Measurements from ENCODE around the gene LBR. TPM values are rescaled to one million over a fixed set of nuclear protein-coding genes. Genes with fewer than 3 reads are reported as not detected.

Gene LBR
- total and polyA plus RNA-seq, 2 experiments from 2014 or later: 22.0 to 27.0 TPM

DNA sequence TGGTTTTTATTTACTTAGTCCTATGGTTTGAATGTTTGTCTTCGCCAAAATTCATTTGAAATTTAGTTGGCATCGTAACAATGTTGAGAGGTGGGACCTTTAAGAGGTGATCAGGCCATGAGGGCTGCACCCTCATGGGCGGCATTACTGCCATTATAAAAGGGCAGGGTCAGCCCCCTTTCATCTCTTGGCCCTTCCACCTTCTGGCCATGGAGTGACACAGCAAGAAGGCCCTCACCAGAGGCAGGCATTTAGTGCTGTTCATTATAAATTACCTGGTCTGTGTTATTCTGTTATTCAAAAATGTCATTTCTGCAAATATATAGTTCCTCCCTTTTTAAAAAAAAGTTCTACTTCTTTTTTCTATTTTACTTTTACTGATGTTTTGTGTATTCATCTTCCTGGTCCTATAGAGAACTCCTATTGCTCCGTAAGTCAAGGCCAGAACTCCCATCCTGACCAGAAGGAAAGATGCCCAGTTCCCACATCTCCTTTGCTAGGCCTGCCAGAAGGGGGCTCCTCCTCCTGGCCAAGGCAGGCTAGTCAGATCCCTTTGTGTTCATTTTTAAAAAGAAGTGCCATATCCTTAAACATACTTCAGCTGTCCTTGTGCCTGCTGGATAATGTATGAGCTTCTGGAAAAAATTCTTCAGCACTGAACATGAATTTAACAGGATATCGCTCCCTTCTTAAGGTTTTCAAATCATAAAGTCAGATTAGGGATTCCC, 10.0 kb upstream of the LBR start:
- no peaks in the 10 kb centered on the region for H3K36me3 ChIP-seq
- peak in 1 of 2 donors; percentile 74 for DNase-seq (ENCODE audit: low read depth in 1 of 2, low spot score in 1 of 2)
- no peaks in the 10 kb centered on the region for H3K4me1 ChIP-seq (ENCODE audit: low read depth)
- H3K27me3 ChIP-seq: no peaks in the 10 kb centered on the region
- H3K4me3 ChIP-seq: no peak overlapping the region
- TF ChIP-seq, protein P1, sequence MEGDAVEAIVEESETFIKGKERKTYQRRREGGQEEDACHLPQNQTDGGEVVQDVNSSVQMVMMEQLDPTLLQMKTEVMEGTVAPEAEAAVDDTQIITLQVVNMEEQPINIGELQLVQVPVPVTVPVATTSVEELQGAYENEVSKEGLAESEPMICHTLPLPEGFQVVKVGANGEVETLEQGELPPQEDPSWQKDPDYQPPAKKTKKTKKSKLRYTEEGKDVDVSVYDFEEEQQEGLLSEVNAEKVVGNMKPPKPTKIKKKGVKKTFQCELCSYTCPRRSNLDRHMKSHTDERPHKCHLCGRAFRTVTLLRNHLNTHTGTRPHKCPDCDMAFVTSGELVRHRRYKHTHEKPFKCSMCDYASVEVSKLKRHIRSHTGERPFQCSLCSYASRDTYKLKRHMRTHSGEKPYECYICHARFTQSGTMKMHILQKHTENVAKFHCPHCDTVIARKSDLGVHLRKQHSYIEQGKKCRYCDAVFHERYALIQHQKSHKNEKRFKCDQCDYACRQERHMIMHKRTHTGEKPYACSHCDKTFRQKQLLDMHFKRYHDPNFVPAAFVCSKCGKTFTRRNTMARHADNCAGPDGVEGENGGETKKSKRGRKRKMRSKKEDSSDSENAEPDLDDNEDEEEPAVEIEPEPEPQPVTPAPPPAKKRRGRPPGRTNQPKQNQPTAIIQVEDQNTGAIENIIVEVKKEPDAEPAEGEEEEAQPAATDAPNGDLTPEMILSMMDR (IDR thresholded peaks at IDR 0.05; ENCODE audit: low read depth, low read length): peak; percentile 80
- no peaks in the 10 kb centered on the region for H3K9me3 ChIP-seq (ENCODE audit: low read depth)
- H3K27ac ChIP-seq: no peak overlapping the region

GRCh38 chr1:225435957-225436392, 8.1 kb upstream of the LBR start:
- no peaks in the 10 kb centered on the region for H3K4me1 ChIP-seq (ENCODE audit: low read depth)
- H3K4me3 ChIP-seq: no peak overlapping the region
- no peaks in the 10 kb centered on the region for H3K36me3 ChIP-seq
- DNase-seq (ENCODE audit: low read depth in 1 of 2, low spot score in 1 of 2): no peak
- H3K9me3 ChIP-seq (ENCODE audit: low read depth): no peaks in the 10 kb centered on the region
- no peak overlapping the region for H3K27ac ChIP-seq
- no peaks in the 10 kb centered on the region for H3K27me3 ChIP-seq
- TF ChIP-seq, protein P1 (IDR thresholded peaks at IDR 0.05; ENCODE audit: low read depth, low read length): no peak

GRCh38 chr1:225435487-225435886, 7.6 kb upstream of the LBR start:
- Histone ChIP-seq H3K4me1 (ENCODE audit: low read depth) (no peaks in the 10 kb centered on the region), H3K9me3 (ENCODE audit: low read depth) (no peaks in the 10 kb centered on the region), H3K27me3 (no peaks in the 10 kb centered on the region), H3K27ac (no peak overlapping the region), H3K4me3 (no peak overlapping the region), H3K36me3 (no peaks in the 10 kb centered on the region)
- TF ChIP-seq, protein P1 (IDR thresholded peaks at IDR 0.05; ENCODE audit: low read depth, low read length): no peak
- DNase-seq (ENCODE audit: low read depth in 1 of 2, low spot score in 1 of 2): no peak

DNA sequence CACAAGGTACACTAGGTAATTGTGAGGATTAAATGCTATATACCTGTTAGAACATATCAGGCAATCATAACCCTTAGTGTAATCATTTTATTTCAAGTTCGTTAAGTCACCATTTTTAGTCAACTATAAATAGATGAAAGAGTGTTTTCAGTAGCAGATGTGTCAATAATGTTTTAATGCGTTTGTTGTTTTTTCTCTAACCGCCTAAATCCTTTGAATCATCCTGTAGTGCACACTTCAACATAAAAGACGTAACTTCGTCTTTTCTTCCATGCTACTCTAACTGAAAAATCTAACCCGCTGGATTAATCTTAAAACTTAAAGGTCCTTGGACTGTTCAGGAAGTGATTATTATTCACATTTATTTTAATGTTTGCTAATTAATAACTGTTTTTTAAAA, 7.2 kb upstream of the LBR start:
- Histone ChIP-seq H3K36me3 (no peaks in the 10 kb centered on the region), H3K9me3 (ENCODE audit: low read depth) (no peaks in the 10 kb centered on the region), H3K4me3 (no peak overlapping the region), H3K27me3 (no peaks in the 10 kb centered on the region), H3K4me1 (ENCODE audit: low read depth) (no peaks in the 10 kb centered on the region), H3K27ac (no peak overlapping the region)
- DNase-seq (ENCODE audit: low read depth in 1 of 2, low spot score in 1 of 2): no peak
- TF ChIP-seq, protein P1 (IDR thresholded peaks at IDR 0.05; ENCODE audit: low read depth, low read length): no peak

DNA sequence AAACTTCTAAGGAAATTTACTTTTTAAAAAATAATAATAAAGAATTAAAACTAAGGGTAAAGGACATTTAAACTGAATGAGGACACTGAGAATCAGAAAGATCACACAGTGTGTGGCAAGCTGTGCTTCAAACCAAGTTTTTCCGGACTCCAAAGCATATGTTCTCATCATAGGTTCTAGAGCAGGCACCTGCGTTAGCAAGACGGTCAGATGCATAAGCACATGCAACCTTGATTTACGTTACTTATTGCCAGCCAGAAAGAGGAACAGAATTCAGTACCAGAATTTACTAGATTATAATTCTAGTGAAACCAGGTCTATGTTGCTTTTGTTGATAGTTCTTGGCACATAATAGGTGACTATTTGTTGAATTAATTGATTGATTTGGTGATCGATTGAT, 6.2 kb upstream of the LBR start:
- H3K27ac ChIP-seq: no peak overlapping the region
- TF ChIP-seq, protein P1 (IDR thresholded peaks at IDR 0.05; ENCODE audit: low read depth, low read length): no peak
- no peak for DNase-seq (ENCODE audit: low read depth in 1 of 2, low spot score in 1 of 2)
- no peaks in the 10 kb centered on the region for H3K36me3 ChIP-seq
- no peaks in the 10 kb centered on the region for H3K4me1 ChIP-seq (ENCODE audit: low read depth)
- H3K4me3 ChIP-seq: no peak overlapping the region
- H3K27me3 ChIP-seq: no peaks in the 10 kb centered on the region
- H3K9me3 ChIP-seq (ENCODE audit: low read depth): no peaks in the 10 kb centered on the region

All from cardiac muscle cell (in vitro differentiated cells and primary cell).